NCI-H2196 (cell line): ENCODE measurements around the gene NUCB1.
A peak's percentile ranks its signal among the peaks of the same experiment; 100 is the strongest.
"Not testable (repeated sequence)": the region's sequence is repeated elsewhere in the genome, so short reads cannot be mapped to it uniquely, and the experiment has no call there.

Experiments used
- DNase-seq: peaks from one replicate; lab custom pipeline; 2025; ENCODE audit not compliant: unreplicated experiment; lab: John Stamatoyannopoulos, UW

The NUCB1 gene

GRCh38 chr19:48874303-48875135, 25.6 kb upstream of the NUCB1 start:
- DNase-seq, result no peak

GRCh38 chr19:48876043-48876981, 23.8 kb upstream of the NUCB1 start:
- not testable (repeated sequence) for DNase-seq

- DNase-seq, result no peak
These were observed 22.3 kb upstream of the NUCB1 start for GRCh38 chr19:48877855-48878195.

GRCh38 chr19:48878196-48879024, 21.7 kb upstream of the NUCB1 start:
- DNase-seq, result no peak

GRCh38 chr19:48879025-48879637, 21.0 kb upstream of the NUCB1 start:
- DNase-seq, result no peak

GRCh38 chr19:48879696-48880095, 20.4 kb upstream of the NUCB1 start:
- not testable (repeated sequence) for DNase-seq

GRCh38 chr19:48881741-48882657, 18.1 kb upstream of the NUCB1 start:
- no peak for DNase-seq

- DNase-seq, result no peak
These were observed 16.4 kb upstream of the NUCB1 start for GRCh38 chr19:48883726-48884125.

- DNase-seq, result no peak
These were observed 12.1 kb upstream of the NUCB1 start for GRCh38 chr19:48887861-48888612.

- not testable (repeated sequence) for DNase-seq
These were observed 10.6 kb upstream of the NUCB1 start for GRCh38 chr19:48889496-48889895.

GRCh38 chr19:48890551-48890950, 9.6 kb upstream of the NUCB1 start:
- DNase-seq, result no peak

GRCh38 chr19:48895226-48895625, 4.9 kb upstream of the NUCB1 start:
- DNase-seq, result no peak

GRCh38 chr19:48896191-48896720, 3.9 kb upstream of the NUCB1 start:
- no peak for DNase-seq

GRCh38 chr19:48897181-48897580, 2.9 kb upstream of the NUCB1 start:
- no peak for DNase-seq

- DNase-seq, result not testable (repeated sequence)
These were observed 744 bp upstream of the NUCB1 start for GRCh38 chr19:48899386-48899749.

- DNase-seq, result peak; percentile 15
These were observed 630 bp downstream of the NUCB1 start for GRCh38 chr19:48900477-48901406.

- not testable (repeated sequence) for DNase-seq
These were observed 2.2 kb downstream of the NUCB1 start for GRCh38 chr19:48902291-48902690.

GRCh38 chr19:48903788-48904187, 3.7 kb downstream of the NUCB1 start:
- not testable (repeated sequence) for DNase-seq
